Lung (tissue), 12 donors: ENCODE data around the gene KCNC1. TPM values are rescaled to one million over a fixed set of nuclear protein-coding genes. Genes with fewer than 3 reads are reported as not detected.

Source experiments
- ATAC-seq: fragments of 200-7000 bp; cut with Tn5 transposase; one replicate; pipeline ENCODE4 v1.9.1; 2020; ENCODE audit warnings: moderate number of reproducible peaks; ENCODE audit not compliant: insufficient read depth, low FRiP score
- DNase-seq, 3 donors: peaks; one replicate each; pipeline ENCODE4 v3.0.0-alpha.2; 2013 to 2017
- H3K27ac ChIP-seq, 2 donors: one replicate each; pipeline ENCODE4 v1.5.1; 2013; ENCODE audit warnings: mild to moderate bottlenecking in 2 of 2, moderate library complexity in 2 of 2, control low read depth in 1 of 2, inconsistent platforms in 1 of 2, low read depth in 1 of 2, low read length in 1 of 2
- H3K27me3 ChIP-seq, 3 donors: one replicate each; pipeline ENCODE4 v1.5.1; 2013; ENCODE audit warnings: low read length in 2 of 3; ENCODE audit not compliant: control insufficient read depth in 3 of 3, insufficient read depth in 3 of 3
- H3K36me3 ChIP-seq, 4 donors: one replicate each; pipeline ENCODE4 v1.5.1; 2013; ENCODE audit warnings: low read length in 4 of 4, mild to moderate bottlenecking in 1 of 4, moderate library complexity in 1 of 4; ENCODE audit not compliant: control insufficient read depth in 4 of 4, insufficient read depth in 4 of 4
- H3K4me1 ChIP-seq, 5 donors: one replicate each; pipeline ENCODE4 v1.5.1; 2013; ENCODE audit warnings: low read length in 5 of 5, mild to moderate bottlenecking in 2 of 5, moderate library complexity in 1 of 5; ENCODE audit not compliant: control insufficient read depth in 5 of 5, insufficient read depth in 5 of 5
- H3K4me3 ChIP-seq: one replicate; pipeline ENCODE4 v1.5.1; 2013; ENCODE audit warnings: mild to moderate bottlenecking, control low read depth, moderate library complexity
- H3K9ac ChIP-seq, 2 donors: one replicate each; pipeline ENCODE4 v1.5.1; 2013; ENCODE audit warnings: low read length in 2 of 2, control low read depth in 1 of 2; ENCODE audit not compliant: insufficient read depth in 1 of 2
- H3K9me3 ChIP-seq, 4 donors: one replicate each; pipeline ENCODE4 v1.5.1; 2013; ENCODE audit warnings: low read length in 3 of 4, mild to moderate bottlenecking in 1 of 4, moderate library complexity in 1 of 4; ENCODE audit not compliant: control insufficient read depth in 4 of 4, insufficient read depth in 3 of 4
- CTCF ChIP-seq: IDR thresholded peaks from 2 replicates; pipeline ENCODE4 v1.5.1; 2012; ENCODE audit warnings: mild to moderate bottlenecking; ENCODE audit errors: control extremely low read depth, extremely low read depth
- WGBS, 2 donors: extraction: QIAGEN DNeasy Blood & Tissue Kit; methylation state at CpG; one replicate each; pipeline ENCODE4 v1.1.7; 2013; 5-methylcytosine and 5-hydroxymethylcytosine counted together
- polyA plus RNA-seq, 2 donors: library from polyadenylated mRNA; stranded (reverse); fragments of 200-250 nt; gene quantifications; one replicate each; pipeline ENCODE4 v1.2.1, GENCODE V29; 2013
- total RNA-seq, 2 donors: library from RNA; depleted of rRNA in 1 of 2; stranded (reverse); fragments of >200 nt in 1 of 2; gene quantifications; one replicate each; pipeline ENCODE4 v1.2.1, GENCODE V29; 2014 to 2021
- donor health status: control.
- donor health status: control.
- donor health status: Bipolar disorder and iron deficiency.
- donor health status: healthy.
- donor health status: DM: yes; HTN: yes; CAD: no.

KCNC1 gene
- total and polyA plus RNA-seq, 4 donors = 0.01 TPM; not detected in 3

DNA sequence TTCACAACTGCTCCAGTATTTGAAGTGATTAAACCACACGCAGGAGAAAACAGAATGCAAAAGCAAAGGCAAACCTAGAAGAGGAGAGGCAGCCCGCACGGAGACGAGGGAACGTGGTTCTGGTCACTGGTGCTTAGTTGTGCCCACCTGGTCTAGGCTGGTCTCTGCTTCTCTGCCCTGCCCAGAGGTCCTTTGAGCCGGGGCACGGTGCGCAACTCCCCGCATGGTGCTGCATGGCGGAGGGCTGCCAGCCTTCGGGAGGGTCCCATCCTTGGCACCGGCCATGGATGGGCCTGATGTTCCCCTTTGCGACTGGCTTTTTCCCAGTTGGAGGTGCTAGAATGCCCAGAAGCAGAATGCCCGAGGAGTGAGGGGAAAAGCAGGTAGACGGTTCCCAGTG lies 46.1 kb downstream of the KCNC1 start:
- Histone ChIP-seq H3K4me1 (no peaks in the 10 kb centered on the region), H3K27ac (no peak overlapping the region), H3K36me3 (no peaks in the 10 kb centered on the region), H3K9ac (no peak overlapping the region), H3K4me3 (no peak overlapping the region), H3K9me3 (peaks cover 0 to 2% (median 0%) of the 10 kb centered on the region in 4 donors), H3K27me3 (no peaks in the 10 kb centered on the region)
- TF ChIP-seq CTCF = no peak
- DNase-seq (no peak), ATAC-seq (no peak)
- 95 to 96% methylated on average over 15 of the region's 15 CpGs for WGBS, 2 donors

DNA sequence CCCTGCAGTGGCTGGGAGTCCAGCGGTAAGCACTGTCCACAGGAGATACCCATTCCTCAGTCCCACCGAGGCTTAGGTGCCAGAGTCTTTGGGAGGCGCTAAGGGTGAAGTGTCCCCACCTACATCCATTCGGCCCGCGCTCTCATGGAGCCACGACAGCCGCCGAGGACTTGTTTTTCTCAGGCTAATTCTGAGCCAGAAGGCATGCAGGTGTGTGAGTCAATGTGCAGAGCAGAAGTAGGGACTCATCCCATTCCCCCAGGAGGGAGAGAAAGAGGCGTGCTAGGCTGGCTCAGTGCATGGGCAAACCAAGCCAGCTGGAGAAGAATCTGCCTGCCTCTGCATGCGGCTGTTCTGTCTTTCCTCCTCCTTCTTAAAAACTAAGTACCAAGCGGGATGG lies 46.6 kb downstream of the KCNC1 start:
- no peak overlapping the region for H3K9ac ChIP-seq
- no peaks in the 10 kb centered on the region for H3K36me3 ChIP-seq
- DNase-seq (no peak), ATAC-seq (no peak)
- no peak overlapping the region for H3K4me3 ChIP-seq
- WGBS, 2 donors = 85 to 90% methylated on average over 12 of the region's 12 CpGs
- H3K9me3 ChIP-seq = peaks cover 0 to 2% (median 0%) of the 10 kb centered on the region in 4 donors
- H3K27ac ChIP-seq = no peak overlapping the region
- H3K4me1 ChIP-seq = no peaks in the 10 kb centered on the region
- no peaks in the 10 kb centered on the region for H3K27me3 ChIP-seq
- TF ChIP-seq CTCF = no peak

GRCh38 chr11:17781626-17782025 lies 47.0 kb downstream of the KCNC1 start:
- no peak overlapping the region for H3K27ac ChIP-seq
- DNase-seq = no peak

More at GRCh38 chr11:17781626-17782025, 47.0 kb downstream of the KCNC1 start:
- Histone ChIP-seq H3K4me3 (no peak overlapping the region), H3K36me3 (no peaks in the 10 kb centered on the region), H3K9me3 (peaks cover 0 to 2% (median 0%) of the 10 kb centered on the region in 4 donors), H3K4me1 (no peaks in the 10 kb centered on the region), H3K27me3 (no peaks in the 10 kb centered on the region), H3K9ac (no peak overlapping the region)
- 87 to 92% methylated on average over 12 of the region's 12 CpGs for WGBS, 2 donors
- TF ChIP-seq CTCF = no peak
- no peak for ATAC-seq
